Measurements from ENCODE around the gene CAMSAP1.

The CAMSAP1 gene

DNA sequence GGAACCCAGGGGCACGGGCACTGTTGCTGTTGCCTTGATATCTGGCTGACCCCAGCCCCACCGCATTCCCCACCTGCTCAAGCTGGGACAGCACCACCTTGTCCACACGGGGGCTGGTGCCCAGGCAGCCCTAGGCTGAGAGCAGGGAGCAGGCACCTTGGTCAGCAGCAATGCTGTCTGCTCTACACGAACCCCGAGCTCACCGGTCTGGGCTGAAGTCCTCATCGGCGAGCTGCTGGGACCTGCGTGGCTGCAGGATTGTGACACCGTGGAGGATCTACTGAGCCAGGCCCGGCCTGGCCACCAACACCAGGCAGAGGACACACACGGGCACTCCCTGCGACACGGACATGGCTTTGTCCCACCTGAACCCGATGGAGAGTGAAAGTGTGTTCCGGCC is 127.3 kb downstream of the CAMSAP1 start:
- DNase-seq (ENCODE audit: low read depth): no peak
- H3K4me3 ChIP-seq (ENCODE audit: control insufficient read depth, low read depth, low read length): no peak overlapping the region
- TF ChIP-seq, protein P1, sequence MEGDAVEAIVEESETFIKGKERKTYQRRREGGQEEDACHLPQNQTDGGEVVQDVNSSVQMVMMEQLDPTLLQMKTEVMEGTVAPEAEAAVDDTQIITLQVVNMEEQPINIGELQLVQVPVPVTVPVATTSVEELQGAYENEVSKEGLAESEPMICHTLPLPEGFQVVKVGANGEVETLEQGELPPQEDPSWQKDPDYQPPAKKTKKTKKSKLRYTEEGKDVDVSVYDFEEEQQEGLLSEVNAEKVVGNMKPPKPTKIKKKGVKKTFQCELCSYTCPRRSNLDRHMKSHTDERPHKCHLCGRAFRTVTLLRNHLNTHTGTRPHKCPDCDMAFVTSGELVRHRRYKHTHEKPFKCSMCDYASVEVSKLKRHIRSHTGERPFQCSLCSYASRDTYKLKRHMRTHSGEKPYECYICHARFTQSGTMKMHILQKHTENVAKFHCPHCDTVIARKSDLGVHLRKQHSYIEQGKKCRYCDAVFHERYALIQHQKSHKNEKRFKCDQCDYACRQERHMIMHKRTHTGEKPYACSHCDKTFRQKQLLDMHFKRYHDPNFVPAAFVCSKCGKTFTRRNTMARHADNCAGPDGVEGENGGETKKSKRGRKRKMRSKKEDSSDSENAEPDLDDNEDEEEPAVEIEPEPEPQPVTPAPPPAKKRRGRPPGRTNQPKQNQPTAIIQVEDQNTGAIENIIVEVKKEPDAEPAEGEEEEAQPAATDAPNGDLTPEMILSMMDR (conservative IDR thresholded peaks at IDR 0.05; ENCODE audit: control insufficient read depth, insufficient read depth, low read depth, low read length): no peak

DNA sequence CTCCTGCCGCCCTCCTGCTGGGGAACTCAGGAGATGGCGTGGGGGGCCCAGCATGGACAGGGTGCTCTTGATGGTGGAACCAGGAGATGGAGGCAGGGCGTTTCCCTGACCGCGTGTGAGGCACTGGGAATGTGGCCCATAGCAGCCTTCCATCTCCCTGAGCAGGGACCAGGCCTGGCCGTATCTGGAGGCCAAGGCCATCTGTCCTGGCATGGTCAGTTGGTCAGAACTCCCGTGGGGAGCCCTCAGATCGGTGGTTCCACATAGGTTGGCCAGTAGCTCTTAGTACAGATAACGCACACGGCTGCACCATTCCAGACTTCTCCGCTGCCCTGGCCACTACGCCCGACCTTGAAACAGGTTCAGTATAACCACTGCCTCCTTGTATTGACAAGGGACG is 127.8 kb downstream of the CAMSAP1 start:
- DNase-seq (ENCODE audit: low read depth): no peak

DNA sequence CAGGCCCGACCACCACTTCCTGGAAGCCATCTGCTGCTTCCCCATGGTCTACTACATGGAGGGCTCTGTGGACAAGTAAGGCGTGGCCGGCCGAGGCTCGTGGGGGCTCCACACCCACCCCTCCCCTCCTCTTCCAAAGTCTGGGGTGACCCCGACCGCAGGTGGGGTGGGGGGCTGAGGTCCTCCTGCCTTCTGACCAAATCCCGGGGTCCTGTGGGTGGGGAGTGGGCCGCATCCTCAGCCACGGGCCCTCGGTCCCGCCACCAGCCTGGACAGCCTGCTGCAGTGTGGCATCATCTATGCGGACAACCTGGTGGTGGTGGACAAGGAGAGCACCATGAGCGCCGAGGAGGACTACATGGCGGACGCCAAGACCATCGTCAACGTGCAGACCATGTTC is 128.9 kb downstream of the CAMSAP1 start:
- no peak overlapping the region for H3K4me3 ChIP-seq (ENCODE audit: control insufficient read depth, low read depth, low read length)
- TF ChIP-seq, protein P1 (conservative IDR thresholded peaks at IDR 0.05; ENCODE audit: control insufficient read depth, insufficient read depth, low read depth, low read length): no peak
- no peak for DNase-seq (ENCODE audit: low read depth)

More for the DNA sequence above, 127.8 kb downstream of the CAMSAP1 start:
- TF ChIP-seq, protein P1 (conservative IDR thresholded peaks at IDR 0.05; ENCODE audit: control insufficient read depth, insufficient read depth, low read depth, low read length): no peak
- H3K4me3 ChIP-seq (ENCODE audit: control insufficient read depth, low read depth, low read length): no peak overlapping the region

DNA sequence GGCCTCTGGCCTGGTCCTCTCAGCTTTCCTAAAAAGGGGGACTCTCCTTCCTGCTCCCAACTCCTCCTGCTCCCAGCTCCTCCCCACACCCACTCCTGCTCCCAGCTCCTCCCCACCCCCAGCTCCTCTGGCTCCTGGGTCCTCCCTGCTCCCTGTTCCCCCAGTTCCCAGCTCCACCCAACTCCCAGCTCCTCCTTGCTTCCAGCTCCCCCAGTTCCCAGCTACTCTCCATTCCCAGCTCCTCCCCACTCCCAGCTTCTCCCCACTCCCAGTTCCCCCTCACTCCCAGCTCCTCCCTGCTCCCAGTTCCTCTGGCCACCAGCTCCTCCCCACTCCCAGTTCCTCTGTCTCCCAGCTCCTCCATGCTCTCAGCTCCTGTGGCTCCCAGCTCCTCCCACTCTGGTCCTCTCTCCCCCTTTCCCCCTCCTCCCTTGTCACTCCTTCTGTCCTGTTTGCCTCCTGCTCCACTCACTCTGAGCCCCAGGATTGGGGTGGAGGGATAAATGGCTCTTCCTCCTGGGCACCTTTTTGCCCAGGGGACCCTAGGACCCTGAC is 129.6 kb downstream of the CAMSAP1 start:
- TF ChIP-seq, protein P1 (conservative IDR thresholded peaks at IDR 0.05; ENCODE audit: control insufficient read depth, insufficient read depth, low read depth, low read length): no peak
- DNase-seq (ENCODE audit: low read depth): no peak
- H3K4me3 ChIP-seq (ENCODE audit: control insufficient read depth, low read depth, low read length): no peak overlapping the region

DNA sequence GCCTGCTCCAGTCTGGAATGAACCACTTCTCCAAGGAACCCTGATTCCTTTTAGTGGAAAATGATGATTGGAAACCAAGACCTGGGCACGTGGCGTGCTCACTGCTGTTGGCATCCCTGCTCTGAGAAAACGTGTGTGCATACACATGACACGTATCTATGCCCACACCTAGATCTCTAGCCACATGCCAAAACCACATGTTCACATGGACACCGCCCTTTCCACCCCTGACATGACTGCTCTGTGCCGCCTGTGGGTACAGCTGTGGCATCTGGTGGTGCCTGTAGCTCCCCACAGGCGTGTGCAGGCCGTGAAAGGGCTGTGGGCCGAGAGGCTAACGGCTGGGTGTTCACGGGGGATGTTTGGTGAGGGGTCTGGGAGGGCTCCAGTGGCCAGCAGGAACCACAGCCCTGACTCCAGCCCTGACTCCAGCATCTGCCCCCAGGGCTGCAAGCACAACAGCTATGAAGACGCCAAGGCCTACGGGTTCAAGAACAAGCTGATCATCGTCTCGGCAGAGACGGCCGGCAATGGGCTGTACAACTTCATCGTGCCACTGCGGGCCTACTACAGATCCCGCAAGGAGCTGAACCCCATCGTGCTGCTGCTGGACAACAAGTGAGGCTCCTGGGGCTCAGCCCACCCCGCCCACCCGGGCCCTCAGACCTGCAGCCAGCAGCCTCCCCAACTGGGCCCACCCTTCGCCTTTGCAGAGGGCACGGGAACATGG is 130.3 kb downstream of the CAMSAP1 start:
- DNase-seq (ENCODE audit: low read depth): no peak
- TF ChIP-seq, protein P1 (conservative IDR thresholded peaks at IDR 0.05; ENCODE audit: control insufficient read depth, insufficient read depth, low read depth, low read length): no peak
- no peak overlapping the region for H3K4me3 ChIP-seq (ENCODE audit: control insufficient read depth, low read depth, low read length)

DNA sequence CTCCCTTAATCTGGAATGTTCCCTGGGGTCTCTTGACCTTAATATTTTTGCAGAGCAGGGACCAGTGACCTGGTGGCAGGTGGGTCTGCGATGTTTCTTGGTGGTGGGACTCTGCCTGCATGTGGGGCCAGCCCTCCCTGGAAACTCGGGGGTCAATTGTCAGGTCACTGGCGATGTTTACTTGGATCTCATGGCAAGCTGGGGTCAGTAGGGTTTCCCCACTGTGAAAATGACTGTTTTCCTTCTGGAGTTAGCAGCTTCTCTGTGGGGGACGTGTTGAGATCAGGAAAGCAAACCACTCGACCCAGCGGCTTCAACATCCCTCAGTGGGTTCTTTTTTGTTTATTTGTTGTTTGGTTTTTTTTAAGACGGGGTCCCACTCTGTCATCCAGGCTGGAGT is 131.4 kb downstream of the CAMSAP1 start:
- TF ChIP-seq, protein P1 (conservative IDR thresholded peaks at IDR 0.05; ENCODE audit: control insufficient read depth, insufficient read depth, low read depth, low read length): no peak
- H3K4me3 ChIP-seq (ENCODE audit: control insufficient read depth, low read depth, low read length): no peak overlapping the region
- no peak for DNase-seq (ENCODE audit: low read depth)

Measured in fibroblast of mammary gland (primary cell).